ENCODE data around the gene TH. TPM values are rescaled to one million over a fixed set of nuclear protein-coding genes. Genes with fewer than 3 reads are reported as not detected.

The TH gene
- total and polyA plus RNA-seq, 2 experiments from 2014 or later: not detected

DNA sequence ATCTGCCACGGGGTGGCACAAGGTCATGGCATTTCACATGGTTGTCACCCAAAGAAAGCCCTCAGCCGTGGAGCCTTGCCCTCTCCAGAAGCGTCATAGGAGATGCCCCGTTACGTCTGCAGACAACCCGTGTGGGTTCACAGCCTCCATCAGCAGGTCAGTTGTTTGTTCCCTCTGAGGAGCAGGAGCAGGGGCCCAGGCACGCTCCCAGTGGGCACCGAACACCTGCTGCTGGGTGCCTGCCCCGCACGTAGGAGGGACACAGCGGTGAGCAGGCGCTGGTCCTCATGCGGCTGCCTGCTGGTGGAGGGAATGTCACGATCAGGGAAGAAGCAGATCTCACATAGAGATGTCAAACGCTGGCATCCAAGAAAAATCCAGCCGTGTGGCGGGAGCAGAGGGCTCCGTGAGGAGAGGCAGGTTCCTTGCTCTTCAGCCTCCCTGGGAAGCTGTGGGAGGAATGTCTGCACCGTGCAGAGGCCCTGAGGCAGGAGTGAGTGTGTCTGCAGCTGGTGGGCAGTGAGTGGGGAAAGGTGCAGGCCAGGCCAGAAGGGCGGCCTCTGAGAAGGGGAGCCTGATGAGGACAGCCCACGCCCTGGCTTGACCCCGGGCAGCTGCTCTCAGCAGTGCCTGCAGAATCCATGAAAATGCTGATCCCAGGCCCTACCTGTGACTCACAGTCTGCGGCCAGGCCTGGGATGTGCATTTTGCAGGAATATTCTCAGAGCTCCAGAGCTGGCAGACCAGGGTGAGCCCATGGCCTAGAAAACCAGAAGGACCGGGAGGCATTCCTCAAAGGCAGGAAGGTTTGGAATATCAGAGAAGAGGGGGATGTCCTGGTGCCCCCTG lies 36.4 kb upstream of the TH start:
- Histone ChIP-seq H3K4me3 (no peak overlapping the region), H3K27ac (no peak overlapping the region)

DNA sequence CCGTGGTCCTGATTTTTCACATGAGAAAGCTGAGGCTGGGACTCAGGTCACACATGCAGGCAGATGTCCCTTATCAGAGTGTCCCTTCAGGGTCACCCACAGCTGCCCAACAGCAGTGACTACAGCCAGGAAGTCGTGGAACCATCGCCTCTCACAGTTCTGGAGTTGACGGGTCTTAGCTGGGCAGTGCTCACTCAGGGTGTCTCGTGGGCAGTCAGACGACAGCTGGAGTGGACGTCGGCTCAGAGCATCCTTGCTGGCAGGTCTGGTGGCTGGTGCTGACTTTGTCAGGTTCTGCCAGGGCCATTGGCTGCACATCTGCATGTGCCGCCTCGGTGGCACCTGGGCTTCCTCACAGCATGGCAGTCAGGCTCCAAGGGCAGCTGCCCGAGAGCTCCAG lies 35.6 kb upstream of the TH start:
- no peak overlapping the region for H3K27ac ChIP-seq
- no peak for DNase-seq (ENCODE audit: low read depth in 1 of 2, low spot score in 1 of 2)
- no peaks in the 10 kb centered on the region for H3K36me3 ChIP-seq
- no peaks in the 10 kb centered on the region for H3K27me3 ChIP-seq
- no peak overlapping the region for H3K4me3 ChIP-seq
- no peaks in the 10 kb centered on the region for H3K4me1 ChIP-seq (ENCODE audit: low read depth)
- TF ChIP-seq, protein P1, sequence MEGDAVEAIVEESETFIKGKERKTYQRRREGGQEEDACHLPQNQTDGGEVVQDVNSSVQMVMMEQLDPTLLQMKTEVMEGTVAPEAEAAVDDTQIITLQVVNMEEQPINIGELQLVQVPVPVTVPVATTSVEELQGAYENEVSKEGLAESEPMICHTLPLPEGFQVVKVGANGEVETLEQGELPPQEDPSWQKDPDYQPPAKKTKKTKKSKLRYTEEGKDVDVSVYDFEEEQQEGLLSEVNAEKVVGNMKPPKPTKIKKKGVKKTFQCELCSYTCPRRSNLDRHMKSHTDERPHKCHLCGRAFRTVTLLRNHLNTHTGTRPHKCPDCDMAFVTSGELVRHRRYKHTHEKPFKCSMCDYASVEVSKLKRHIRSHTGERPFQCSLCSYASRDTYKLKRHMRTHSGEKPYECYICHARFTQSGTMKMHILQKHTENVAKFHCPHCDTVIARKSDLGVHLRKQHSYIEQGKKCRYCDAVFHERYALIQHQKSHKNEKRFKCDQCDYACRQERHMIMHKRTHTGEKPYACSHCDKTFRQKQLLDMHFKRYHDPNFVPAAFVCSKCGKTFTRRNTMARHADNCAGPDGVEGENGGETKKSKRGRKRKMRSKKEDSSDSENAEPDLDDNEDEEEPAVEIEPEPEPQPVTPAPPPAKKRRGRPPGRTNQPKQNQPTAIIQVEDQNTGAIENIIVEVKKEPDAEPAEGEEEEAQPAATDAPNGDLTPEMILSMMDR (IDR thresholded peaks at IDR 0.05; ENCODE audit: low read depth, low read length): no peak
- H3K9me3 ChIP-seq (ENCODE audit: low read depth): no peaks in the 10 kb centered on the region

More for the DNA sequence above, 36.4 kb upstream of the TH start:
- no peaks in the 10 kb centered on the region for H3K27me3 ChIP-seq
- H3K36me3 ChIP-seq: no peaks in the 10 kb centered on the region
- TF ChIP-seq, protein P1 (IDR thresholded peaks at IDR 0.05; ENCODE audit: low read depth, low read length): no peak
- no peaks in the 10 kb centered on the region for H3K9me3 ChIP-seq (ENCODE audit: low read depth)
- no peaks in the 10 kb centered on the region for H3K4me1 ChIP-seq (ENCODE audit: low read depth)
- no peak for DNase-seq (ENCODE audit: low read depth in 1 of 2, low spot score in 1 of 2)

DNA sequence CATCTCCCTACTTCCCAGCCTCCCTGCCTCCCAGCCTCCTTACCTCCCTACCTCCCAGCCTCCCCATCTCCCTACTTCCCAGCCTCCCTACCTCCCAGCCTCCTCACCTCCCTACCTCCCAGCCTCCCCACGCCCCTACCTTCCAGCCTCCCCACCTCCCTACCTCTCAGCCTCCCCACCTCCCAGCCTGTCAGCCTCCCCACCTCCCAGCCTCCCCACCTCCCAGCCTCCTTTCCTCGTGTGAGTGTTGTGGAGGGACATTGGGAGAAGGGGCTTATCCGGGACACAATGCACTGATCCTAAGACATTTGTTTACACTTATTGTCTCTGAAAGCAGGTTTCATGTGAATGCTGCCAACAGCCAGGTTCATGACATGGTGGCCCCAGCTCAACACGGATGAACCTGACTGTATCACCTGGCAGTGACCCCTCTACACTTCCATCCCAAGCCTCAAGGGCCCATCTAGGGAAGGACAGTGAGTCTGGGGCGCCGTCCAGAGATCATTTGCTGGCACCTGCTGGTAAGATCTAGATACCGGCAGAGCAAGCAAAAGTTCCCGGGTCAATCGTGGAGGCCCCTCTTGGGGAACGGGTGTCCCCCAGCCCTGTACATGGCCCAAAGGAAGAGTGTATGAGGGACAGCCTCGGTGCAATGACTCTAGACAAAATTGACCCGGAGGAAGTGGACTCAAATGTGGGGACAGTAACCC lies 34.5 kb upstream of the TH start:
- Histone ChIP-seq H3K27me3 (no peaks in the 10 kb centered on the region), H3K27ac (no peak overlapping the region), H3K36me3 (no peaks in the 10 kb centered on the region), H3K4me3 (no peak overlapping the region), H3K4me1 (ENCODE audit: low read depth) (no peaks in the 10 kb centered on the region), H3K9me3 (ENCODE audit: low read depth) (no peaks in the 10 kb centered on the region)
- DNase-seq (ENCODE audit: low read depth in 1 of 2, low spot score in 1 of 2): no peak
- TF ChIP-seq, protein P1 (IDR thresholded peaks at IDR 0.05; ENCODE audit: low read depth, low read length): no peak

DNA sequence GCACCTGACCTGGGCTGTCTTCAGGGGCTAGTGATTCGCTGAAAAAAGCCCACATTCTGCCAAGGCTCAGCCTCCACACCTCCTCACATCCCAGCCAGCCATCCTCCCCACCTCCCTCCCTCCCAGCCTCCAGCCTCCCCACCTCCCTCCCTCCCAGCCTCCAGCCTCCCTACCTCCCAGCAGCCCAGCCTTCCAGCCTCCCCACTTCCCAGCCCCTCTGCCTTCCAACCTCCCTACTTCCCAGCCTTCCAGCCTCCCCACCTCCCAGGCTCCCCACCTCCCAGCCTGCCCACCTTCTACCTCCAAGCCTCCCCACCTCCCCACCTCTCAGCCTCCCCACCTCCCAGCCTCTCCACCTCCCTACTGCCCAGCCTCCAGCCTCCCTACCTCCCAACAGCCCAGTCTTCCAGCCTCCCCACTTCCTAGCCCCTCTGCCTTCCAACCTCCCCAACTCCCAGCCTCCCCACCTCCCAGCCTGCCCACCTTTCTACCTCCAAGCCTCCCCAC lies 33.7 kb upstream of the TH start:
- no peaks in the 10 kb centered on the region for H3K4me1 ChIP-seq (ENCODE audit: low read depth)
- DNase-seq (ENCODE audit: low read depth in 1 of 2, low spot score in 1 of 2): no peak
- no peaks in the 10 kb centered on the region for H3K36me3 ChIP-seq
- no peaks in the 10 kb centered on the region for H3K27me3 ChIP-seq
- no peak overlapping the region for H3K27ac ChIP-seq
- H3K4me3 ChIP-seq: no peak overlapping the region
- no peaks in the 10 kb centered on the region for H3K9me3 ChIP-seq (ENCODE audit: low read depth)
- TF ChIP-seq, protein P1 (IDR thresholded peaks at IDR 0.05; ENCODE audit: low read depth, low read length): no peak

DNA sequence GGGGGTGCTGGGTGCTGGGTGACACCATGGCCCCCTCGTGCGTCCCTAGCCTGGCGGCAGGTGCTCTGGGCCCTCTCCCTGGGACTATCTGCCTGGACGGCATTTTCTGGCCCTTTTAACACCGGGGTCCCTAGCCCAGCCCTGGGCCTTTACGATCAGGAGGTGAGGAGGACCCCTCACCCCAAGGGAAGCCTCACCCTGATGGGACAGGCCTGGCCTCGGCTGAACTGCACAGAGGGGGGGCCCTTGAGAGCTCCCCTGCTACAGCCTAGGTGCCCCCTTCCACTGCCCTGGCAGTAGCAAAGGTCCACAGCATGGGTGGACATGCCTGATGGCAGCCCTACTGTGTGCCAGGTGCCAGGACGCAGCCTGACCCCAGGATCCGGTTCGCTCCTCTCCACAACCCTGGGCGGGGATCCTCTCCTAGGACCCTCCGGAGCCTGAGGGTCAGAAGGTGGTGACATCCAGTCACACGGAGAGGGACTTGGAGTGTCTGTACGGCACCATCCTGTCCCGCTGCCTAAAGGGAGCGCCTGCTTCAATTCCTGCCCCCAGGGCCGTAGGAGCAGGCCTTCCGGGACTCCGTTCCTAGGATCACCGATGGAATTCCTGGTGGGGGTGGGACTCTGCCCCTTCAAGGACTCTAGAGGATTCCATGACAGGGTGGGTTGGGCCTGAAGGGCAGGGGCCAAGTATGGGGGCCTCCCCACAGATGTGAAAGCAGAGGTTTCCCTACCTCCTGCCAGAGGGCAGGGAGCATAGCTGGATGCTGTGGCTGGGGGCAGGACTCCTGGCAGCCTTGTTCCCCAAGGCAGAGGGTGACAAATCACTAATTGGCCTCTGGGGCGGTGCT lies 33.0 kb upstream of the TH start:
- Histone ChIP-seq H3K27me3 (no peaks in the 10 kb centered on the region), H3K9me3 (ENCODE audit: low read depth) (no peaks in the 10 kb centered on the region), H3K36me3 (no peaks in the 10 kb centered on the region), H3K27ac (no peak overlapping the region), H3K4me1 (ENCODE audit: low read depth) (no peaks in the 10 kb centered on the region), H3K4me3 (no peak overlapping the region)
- TF ChIP-seq, protein P1 (IDR thresholded peaks at IDR 0.05; ENCODE audit: low read depth, low read length): no peak
- DNase-seq (ENCODE audit: low read depth in 1 of 2, low spot score in 1 of 2): no peak

Measured in cardiac muscle cell (in vitro differentiated cells and primary cell).